Measurements from ENCODE around the gene PCP4L1.

Gene PCP4L1

DNA sequence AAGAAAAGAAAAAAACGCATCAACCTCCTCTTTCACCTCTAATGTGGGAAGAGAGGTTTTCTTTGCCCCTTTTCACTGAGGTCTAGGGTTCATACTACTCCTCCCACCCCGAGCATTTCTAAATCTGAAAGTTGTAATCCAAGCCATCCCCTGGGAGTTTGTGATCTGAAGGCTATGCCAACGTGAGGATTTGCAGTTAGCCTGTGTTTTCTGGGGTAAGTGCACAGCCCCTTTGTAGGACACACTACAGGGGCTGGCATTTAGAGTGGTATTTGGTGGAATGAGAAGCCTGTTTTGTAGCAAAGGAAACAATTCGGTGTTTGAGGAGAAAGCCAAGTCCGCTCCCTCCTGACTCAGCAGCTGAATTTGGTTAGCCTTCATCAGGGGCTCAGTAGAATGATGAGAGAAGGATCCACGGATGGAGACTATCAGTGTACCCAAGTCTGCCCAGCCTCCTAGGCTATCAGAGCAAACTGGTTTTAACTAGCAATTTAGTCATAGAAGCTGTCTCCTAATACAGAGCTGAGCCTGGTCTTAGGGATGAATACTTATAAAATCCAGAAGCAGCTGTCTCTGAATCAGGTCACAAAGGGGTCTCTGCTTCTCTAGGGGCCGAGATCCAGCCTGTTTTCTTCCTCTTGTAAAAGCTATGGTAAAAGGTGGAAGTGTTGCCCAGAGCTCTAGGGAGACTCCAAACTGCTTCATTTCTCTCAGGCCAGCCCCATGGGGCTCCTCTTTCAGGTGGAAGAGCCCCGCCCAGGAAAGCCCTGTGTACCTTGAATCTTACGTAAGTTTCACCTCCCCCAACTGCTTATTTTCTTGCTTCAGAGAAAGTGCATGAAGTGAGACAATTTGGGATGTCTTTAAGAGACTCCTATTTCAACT is 2.1 kb downstream of the PCP4L1 start:
- Histone ChIP-seq H3K4me3 (no peak overlapping the region), H3K27ac (no peak overlapping the region)
- DNase-seq (ENCODE audit: low spot score) = no peak
- TF ChIP-seq, protein P1, sequence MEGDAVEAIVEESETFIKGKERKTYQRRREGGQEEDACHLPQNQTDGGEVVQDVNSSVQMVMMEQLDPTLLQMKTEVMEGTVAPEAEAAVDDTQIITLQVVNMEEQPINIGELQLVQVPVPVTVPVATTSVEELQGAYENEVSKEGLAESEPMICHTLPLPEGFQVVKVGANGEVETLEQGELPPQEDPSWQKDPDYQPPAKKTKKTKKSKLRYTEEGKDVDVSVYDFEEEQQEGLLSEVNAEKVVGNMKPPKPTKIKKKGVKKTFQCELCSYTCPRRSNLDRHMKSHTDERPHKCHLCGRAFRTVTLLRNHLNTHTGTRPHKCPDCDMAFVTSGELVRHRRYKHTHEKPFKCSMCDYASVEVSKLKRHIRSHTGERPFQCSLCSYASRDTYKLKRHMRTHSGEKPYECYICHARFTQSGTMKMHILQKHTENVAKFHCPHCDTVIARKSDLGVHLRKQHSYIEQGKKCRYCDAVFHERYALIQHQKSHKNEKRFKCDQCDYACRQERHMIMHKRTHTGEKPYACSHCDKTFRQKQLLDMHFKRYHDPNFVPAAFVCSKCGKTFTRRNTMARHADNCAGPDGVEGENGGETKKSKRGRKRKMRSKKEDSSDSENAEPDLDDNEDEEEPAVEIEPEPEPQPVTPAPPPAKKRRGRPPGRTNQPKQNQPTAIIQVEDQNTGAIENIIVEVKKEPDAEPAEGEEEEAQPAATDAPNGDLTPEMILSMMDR (IDR thresholded peaks at IDR 0.05) = no peak

DNA sequence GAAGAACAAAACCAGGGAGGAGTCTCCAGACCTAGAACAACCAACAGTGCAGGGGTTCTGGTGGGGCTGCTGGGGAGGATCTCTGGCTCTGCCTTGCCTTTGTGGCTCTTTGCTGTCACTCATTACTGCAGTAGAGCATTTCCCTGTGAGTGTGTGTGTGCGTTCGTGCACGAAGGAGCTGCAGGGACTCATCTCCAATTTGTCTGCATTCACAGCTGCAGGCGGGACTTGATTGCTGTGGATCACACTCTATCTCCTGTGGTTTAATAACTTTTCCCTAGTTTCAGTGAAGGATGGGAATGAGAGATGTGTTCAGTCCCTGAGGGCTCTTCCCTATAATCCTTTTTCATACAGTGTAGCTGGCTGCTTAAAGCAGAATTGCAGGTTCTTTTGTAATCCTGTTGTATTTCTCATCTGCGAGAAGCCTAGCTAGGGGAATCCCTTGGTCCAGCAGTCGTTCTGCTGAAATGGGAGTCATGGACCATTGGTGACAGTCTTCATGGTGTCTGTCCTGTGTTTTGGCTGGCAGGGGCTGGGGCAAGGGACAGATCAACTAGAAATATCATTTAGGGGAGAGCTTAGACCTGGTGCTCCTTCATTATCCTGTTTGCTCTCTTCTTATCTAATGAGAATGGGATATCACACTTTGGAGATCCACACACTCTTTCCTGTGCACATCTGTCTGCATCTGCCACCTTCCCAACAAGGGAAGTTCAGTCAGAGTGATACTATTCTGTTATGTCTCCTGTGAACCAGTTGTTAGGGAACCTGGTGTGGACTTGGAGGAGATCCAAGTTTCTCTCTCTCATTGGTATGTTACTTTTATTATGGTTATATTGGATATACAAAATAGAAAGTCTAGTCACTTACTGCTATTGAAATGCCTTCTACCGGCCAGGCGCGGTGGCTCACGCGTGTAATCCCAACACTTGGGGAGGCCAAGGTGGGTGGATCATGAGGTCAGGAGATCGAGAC is 3.0 kb downstream of the PCP4L1 start:
- H3K4me3 ChIP-seq = no peak overlapping the region
- no peak overlapping the region for H3K27ac ChIP-seq
- DNase-seq (ENCODE audit: low spot score) = no peak
- TF ChIP-seq, protein P1 (IDR thresholded peaks at IDR 0.05) = no peak

DNA sequence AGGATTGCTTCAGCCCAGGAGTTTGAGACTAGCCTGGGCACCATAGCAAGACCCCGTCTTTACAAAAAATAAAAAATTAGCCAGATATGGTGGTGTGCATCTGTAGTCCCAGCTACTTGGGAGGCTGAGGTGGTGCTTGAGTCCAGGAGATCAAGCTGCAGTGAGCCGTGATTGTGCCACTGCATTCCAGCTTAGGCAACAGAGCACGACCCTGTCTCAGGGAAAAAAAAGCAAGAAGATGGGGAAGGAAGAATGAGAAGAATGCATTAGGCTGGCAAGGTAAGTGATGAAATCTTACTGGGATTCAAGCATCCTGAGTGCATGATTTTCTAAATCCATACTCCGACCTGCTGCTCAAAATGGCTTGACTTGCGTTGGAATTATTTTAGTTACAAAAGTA is 6.8 kb downstream of the PCP4L1 start:
- H3K27ac ChIP-seq = no peak overlapping the region
- TF ChIP-seq, protein P1 (IDR thresholded peaks at IDR 0.05) = no peak
- no peak for DNase-seq (ENCODE audit: low spot score)
- no peak overlapping the region for H3K4me3 ChIP-seq

DNA sequence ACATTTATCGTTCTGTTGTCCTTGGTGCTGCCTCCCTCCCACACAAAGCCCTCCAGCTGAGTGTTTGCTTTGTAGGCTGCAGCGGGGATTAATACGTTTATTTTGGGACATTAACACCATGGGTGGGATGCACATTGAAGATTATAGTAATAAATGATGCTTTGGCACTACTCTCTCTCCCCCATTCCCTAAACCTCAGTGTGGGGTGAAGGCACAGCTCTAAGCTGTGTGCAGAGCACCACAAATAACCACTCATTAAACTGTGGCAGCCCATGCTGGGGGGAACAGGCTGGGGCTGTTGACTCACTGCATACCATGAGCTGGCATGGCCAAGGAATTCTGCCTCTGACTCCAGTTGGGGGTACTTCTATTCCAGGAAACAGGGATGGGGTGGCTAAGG is 7.7 kb downstream of the PCP4L1 start:
- no peak overlapping the region for H3K4me3 ChIP-seq
- TF ChIP-seq, protein P1 (IDR thresholded peaks at IDR 0.05) = no peak
- peak overlapping the region in 1 of 2 donors; percentile 41 for H3K27ac ChIP-seq
- DNase-seq (ENCODE audit: low spot score) = no peak

DNA sequence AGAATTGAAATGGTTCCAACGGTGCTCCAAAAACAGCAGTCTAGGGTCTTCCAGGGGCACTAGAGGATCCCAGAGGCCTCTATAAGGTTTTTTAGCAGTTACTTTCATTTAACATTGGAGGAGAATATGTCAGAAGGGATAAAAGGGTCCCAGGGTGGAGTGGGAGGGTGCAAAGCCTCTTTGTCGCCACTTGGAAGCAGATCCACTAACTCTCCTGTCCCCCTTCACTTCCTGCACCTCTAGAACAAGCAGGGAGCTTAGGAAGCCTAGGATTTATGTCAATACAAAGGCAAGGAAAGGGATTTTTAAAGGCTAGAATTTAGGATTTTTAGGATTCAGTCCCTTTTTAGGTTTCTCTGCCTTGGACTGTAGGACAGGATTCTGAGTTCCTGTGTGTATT is 8.3 kb downstream of the PCP4L1 start:
- Histone ChIP-seq H3K4me3 (no peak overlapping the region), H3K27ac (no peak overlapping the region)
- TF ChIP-seq, protein P1 (IDR thresholded peaks at IDR 0.05) = no peak
- no peak for DNase-seq (ENCODE audit: low spot score)

DNA sequence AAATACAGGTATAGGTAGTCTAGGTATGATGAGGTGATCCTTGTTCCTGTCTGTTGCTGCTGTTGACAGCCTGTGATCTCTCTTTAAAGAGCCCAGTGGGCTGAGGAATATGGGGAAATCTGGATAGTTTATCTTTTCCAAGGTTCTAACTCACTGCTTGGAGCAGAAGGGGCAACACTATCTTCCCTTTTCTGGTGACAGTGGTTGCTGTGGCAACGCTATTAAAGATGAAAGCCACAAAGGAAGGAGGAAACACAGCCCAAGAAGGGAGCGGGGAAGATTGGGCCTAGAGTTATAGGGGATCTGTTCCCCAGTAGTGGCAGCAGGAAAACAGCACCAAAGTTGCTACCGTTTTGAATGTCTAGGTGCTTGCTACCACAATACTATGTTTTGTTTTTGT is 8.8 kb downstream of the PCP4L1 start:
- no peak for DNase-seq (ENCODE audit: low spot score)
- Histone ChIP-seq H3K4me3 (no peak overlapping the region), H3K27ac (no peak overlapping the region)
- TF ChIP-seq, protein P1 (IDR thresholded peaks at IDR 0.05) = no peak
